NCI-H2107 treated with DMSO at 0.1 percent for 48 hours (cell line): ENCODE data around the gene RBM7.

Source experiments
- DNase-seq: peaks from one replicate; lab custom pipeline; 2025; ENCODE audit not compliant: unreplicated experiment; lab: John Stamatoyannopoulos, UW

RBM7 gene, protein sequence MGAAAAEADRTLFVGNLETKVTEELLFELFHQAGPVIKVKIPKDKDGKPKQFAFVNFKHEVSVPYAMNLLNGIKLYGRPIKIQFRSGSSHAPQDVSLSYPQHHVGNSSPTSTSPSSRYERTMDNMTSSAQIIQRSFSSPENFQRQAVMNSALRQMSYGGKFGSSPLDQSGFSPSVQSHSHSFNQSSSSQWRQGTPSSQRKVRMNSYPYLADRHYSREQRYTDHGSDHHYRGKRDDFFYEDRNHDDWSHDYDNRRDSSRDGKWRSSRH

DNA sequence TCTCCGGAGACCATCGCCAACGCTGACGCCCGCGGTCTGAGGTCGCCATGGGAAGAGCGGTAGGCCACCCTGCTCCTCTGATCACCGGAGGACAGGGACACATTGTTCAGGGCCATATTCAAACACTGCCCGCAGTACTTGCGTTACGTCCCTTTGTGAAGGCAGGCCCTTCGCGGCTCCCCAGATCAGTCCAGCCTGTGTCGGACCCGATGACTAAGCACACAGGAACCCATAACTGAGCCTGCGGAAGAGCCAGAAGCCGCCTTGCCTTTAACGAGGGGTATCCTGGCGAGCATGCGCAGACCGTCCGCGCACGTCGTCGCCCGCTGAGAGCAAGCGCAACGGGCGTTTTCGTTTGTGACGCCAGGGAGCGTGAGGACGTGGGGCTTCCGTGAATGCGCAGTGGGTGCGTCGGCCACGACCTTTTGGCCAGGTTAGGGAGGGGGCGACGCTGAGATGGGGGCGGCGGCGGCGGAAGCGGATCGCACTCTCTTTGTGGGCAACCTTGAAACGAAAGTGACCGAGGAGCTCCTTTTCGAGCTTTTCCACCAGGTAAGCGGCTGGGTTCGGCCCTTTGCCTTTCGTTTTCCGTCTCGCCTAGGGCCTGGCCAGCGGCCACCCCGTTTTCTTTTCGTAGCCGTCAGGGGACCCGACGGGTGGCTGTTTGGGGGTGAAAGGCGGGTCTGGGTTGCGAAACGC, at the start of gene RBM7, which contains the start of gene C11orf71:
RBM7 (plus strand) TSS at position 451 of the 699 bp plus-strand sequence; CDS start at position 457, 6 bp downstream.
C11orf71 (minus strand) TSS at position 296 of the 699 bp plus-strand sequence; CDS start at position 116, 180 bp downstream.
- peak; percentile 85 for DNase-seq

DNA sequence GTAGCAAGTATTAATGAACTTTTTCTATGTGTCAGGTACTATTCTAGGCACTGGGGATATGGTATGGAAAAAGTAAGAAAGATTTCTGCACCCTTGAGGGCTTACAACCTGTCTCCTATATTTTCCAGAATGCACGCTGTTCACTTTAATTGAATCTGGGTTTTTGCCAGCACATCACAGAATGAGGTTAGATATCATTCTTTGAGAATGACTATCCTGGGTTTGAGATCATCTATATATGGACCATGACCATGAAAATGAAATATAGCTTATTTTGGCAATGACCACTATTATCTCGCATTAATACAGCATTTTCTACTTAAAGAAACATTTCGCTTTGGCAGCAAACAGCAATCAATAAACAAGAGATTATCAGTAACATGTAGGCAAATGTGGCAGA, 47.0 kb upstream of the RBM7 start:
- no peak for DNase-seq

DNA sequence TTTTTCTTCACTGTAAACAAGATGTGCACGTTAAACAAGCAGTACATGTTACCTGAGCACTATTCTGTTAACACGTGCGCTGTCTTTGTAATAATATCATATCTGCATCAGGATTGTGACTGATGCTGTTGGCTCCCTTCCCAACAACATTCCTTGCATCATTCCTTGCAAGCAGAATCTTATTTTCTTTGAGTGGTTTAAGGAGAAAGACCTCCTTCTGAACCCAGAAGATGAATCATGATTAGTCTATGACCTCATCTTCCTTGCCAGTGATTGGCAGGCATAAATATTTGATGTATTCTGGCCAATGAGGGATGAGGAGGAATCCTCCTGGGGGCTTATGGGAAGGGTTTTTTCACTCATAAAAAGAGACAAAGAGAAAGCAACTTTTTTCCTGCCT, 46.4 kb upstream of the RBM7 start:
- no peak for DNase-seq

DNA sequence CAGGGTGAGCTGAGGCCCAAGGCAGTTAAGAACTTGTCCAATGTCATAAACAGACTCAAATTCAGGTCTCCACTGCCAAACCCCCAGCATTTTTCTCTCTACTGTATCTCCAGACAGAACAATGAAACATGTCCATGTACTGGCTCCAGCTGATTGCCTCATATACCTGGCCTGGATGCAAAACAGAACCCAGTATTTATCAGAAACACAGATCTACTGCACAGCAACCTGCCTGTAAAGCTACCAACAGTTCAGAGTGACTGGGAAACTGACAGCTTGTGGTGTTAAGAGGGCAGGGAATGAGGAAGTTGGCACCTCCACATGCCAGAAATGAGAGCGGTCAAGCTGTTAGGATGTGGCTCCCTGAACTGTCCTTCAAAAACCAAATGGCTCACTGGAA, 41.8 kb upstream of the RBM7 start:
- no peak for DNase-seq

DNA sequence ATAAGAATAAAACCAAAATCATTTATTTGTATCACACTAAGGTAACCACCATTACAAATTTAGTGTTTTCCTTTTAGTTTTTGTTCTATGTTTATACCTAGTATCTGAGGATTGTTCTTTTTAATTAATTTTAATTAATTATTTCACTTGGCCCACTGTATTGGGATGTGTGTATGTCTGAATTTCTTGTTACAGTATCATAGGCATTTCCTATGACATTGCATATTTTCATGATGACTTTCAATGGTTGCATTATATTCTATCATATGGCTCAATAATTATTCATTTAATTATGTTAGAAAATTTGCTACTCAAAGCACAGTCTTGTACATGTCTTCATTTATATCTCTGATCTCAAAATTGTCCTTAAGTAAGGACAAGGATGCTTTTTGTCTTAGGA, 41.1 kb upstream of the RBM7 start:
- no peak for DNase-seq

DNA sequence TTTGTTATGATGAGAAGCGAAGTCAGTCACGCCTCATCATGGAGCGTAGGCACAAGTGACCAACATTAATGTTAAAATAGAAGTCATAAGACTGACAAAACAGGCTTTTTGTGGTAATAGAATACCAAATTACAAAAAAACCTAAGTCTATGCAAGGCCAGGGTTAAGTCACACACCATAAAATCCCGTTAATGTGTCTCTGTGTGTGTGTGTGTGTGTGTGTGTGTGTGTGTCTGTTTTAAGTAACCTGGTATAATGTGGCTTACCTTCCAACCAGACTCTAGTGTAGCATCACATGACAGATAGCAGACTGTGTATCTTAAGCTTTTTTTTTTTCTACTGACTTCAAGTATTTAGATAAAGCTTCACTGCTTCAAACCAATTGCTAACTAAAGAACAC, 38.1 kb upstream of the RBM7 start:
- no peak for DNase-seq

DNA sequence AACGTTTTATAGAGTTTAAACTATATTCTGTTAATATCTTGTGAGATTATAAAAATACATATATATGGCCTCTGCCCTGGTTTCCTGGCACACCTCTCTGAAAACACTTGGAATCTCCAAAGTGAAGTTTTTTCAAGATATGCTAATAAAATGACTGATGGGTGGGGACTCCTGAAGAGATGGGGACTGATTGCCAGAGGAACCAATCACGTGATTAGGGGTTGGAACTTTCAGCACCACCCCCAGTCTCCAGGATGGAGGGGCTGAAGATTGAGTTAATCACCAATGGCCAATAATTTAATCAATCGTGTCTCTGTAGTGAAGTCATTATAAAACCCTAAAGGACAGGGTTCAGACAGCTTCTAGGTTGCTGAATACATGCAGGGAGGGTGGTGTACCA, 37.5 kb upstream of the RBM7 start:
- DNase-seq, result no peak

DNA sequence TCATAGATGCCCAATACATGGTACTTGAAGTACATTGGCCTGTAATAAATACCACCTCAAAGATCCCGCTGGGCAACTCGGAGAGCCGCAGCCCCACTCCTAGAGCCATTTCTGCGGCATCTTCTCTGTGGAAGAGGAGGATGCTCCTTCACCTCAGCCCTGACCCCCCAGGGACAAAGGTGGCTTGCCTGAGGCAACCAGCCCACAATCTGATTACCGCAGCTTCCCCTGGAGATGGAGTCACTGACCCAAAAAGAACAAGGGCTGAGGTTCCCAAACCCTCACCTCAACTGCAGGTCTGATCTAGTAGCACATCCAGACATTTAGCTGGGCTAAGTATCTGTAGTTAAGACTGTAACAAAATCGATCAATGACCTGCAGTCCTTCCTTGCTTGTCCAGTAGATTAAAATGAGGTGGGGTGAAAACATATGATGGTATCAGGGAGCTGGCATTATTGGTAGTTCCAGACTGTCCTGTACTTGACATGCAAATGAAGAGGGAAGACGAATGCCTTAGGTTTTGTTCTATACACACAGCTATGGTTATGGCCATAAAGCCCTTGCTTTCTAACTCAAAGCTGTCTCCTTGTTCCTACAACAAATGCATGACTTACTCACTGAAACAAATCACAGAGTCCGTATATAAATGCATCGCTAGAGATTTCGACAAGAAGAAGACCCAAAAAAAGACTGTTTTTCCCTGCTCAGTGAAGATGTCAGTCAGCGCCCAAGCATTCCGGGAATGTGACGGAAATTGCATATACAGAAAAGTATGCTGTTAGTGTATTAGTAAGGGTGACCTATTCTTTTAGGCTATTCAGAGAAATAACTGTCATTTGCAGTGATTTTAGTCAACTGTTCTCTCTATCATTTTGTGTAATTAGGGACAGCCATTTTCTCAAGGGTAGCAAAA, 33.9 kb upstream of the RBM7 start:
- no peak for DNase-seq

DNA sequence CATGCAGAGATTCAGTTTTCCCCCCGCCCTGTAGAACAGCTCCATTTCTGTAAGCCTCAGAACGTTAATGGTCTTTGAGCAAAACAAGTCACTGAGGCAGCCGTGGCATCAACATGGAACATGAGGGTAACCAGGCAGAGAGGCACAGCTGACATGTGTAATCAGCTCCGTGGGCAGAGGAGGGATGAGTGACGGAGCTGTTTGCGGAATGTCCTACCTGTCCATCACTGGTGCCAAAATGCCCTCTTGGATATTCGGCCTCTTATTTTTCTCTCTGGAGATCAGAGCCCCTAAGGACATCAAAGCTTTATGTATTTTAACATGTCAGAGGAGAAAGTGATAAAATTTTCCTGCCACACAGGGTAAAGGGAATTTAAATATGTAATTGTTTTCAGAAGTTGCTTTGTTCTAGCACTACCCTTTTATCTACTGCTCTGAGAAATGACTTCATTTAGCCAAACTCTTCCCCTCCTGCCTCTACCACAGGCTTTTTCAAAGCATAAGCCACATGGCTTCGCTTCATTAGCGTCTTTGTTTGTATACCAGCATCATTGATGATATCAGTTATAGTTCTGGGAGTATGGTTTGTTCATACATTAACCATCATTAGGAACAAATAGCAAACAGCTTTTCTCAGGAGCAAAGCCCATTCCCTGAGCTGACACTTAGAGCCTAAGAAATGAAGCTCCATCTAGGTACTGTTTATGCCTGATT, 33.1 kb upstream of the RBM7 start:
- DNase-seq, result no peak

DNA sequence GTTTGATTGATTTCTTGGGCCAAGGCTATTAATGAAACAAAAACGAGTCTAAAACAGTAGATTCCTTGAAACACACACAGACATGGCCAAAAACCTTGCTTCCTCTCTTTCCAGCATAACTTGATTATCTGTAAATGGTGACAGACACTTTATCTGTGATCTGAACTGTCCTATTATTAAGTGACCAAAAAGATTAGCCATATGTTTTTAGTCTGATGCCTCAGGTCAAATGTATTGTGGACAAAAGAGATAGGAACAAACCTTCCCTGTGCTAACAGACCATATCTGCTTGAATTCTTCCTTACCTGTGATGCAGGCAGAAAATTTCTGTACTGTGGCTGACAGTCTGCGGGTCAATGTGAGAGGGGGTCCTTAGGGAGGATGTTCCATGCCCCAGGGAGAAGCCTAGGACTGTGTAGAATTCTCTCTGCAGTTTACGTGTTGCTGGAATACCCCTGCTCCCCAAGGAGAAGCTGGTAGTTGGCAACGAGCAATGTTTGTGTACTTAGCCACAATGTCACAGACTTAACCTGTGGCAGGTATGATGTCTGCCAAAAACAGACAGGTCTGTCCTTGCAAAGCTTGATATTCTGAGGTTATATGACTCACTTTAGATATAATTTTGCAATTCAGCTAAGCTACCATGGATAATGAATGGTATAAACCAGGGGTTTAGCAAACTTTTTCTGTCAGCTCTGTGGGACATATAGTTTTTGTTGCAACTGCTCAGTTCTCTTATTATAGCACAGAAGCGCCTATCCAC, 31.4 kb upstream of the RBM7 start:
- no peak for DNase-seq

DNA sequence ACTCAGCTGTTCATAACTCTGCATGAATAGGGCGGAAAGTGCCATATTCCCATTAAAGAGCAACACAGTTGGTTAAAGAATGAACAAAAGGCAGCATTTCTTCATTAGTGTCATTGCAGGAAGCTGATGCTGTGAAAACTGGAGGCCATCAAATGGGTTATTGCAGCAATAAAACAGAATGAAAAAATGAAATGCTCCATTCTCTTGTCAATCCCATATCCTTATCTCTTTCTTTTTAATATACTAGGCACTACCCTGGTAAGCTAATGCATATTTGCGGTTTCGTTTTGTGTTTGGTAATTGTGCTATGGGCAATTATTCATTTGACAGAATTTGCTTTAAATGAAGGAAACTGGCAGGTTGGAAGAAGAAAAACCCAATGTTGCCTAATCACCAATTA, 25.4 kb upstream of the RBM7 start:
- DNase-seq, result no peak

DNA sequence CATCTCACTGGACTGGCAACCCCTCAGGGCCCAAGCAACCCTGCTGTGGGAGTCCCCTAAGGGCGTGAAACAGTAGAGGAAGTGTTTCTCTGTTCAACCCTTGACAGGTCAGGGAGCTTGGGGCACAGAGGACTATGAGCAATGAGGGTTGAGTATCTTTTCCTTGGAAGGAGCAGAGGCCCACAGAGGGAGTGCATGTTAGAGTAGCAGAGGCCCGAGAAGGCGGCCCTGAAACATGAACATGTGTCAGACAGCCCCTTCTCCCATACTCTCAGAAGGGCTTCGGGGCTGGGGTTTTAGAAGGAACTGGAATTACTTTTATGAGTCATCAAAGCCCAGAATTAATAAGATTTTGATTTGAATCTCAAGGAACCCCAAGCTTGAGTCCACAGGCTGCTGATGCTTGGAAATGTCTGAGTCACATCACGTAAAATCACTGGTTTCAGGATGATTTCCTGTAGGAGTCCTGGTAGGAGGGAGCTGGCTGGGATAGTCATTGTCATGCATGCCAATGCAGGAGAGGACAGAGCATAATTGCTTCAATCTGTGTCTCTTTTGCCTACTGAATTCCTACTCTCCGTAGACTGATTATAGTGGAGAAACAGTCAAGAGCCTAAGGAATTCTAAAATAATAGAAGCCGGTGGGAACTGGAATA, 22.7 kb upstream of the RBM7 start:
- no peak for DNase-seq

DNA sequence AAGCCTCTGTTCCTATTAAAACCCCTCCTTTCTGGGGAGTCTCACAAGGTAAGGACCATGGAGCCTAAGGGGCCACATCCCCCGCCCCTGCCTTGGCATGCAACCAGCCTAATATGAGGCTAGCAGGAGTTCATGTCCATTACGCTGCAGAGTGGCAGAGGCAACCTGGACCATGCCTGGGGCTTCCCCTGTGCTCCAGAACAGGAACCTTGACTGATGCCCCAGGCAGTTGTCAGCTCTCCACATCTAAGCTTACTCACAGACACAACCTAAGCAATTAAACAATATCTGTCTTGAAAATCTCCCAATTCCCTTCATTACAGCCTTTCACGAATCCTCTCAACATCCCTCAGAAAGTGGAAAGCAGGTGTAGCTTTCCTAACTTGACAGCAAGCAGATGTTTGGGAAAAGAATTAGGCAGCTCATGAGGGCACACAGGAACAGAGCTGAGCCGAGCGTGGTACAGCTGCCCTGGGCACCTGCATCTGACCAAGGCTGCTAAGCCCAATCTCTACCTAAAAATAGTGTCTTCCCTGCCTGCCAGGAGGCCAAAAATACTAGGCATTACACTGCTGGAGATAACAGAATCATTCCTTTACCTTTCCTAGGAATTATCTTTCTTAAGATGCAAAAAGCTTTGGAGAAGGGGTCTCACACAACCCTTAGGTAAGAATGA, 20.9 kb upstream of the RBM7 start:
- no peak for DNase-seq

DNA sequence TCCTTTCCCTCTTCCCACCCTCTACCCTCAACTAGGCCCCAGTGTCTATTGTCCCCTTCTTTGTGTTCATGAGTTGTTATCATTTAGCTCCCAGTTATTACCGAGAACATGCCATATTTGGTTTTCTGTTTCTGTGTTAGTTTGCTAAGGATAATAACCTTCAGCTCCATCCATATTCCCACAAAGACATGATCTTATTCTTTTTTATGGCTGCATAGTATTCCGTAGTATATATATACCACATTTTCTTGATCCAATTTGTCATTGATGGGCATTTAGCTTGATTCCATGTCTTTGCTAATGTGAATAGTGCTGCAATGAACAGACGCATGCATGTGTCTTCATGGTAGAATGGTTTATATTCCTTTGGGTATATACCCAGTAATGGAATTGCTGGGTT, 18.0 kb upstream of the RBM7 start:
- no peak for DNase-seq

DNA sequence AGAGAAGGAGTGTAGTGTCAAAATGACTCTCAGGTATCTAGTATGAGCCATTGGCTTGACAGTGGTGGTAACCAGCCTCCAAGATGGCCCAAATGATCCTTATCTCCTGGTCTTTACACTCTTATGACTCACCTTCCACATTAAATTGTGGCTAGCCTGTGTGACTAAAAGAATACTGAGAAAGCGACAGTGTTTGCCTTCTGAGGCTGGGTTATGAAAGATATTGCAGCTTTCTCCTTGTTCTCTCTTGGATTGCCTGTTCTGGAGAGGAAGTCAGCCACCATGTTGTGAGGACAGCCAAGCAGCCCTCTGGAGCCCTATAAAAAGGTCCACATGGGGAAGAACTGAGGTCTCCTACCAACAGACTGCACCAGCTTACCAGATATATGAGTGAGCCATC, 16.0 kb upstream of the RBM7 start:
- DNase-seq, result no peak

DNA sequence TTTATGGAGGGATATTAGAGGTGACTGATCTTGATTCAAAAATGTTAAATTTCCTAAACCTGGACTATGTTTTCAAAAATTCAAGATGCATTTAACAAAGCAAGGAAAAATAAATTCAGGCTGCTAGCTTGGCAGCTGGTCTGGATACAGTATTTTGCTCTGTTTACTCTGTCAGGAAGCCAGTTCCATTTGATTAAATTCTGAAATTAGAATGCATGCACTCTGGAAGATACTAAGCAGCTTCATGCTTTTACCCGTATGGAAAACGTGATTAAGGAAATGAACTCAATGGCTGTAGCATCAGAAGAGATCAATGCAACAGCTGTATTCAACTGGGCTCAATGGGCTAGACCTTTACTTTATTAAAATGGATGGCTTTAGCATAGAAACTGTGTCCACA, 14.3 kb upstream of the RBM7 start:
- DNase-seq, result no peak

DNA sequence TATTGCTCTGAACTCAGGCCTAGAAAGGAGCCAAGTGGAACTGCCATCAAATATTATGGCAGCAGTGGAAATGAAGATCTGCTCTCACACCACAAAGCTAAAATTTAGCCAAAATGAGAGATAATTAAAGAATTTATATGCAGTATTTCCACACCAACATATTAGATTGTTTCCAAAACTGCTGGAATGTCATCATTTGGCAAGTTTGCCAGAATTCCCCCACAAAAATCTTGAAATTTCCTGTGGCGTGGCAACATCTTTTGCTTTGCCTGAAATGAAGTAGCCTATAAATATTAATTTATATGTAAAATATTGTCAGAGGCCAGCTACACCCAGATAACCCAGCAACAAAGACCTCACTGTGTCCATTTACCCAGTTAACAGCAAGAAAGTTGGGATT, 13.9 kb upstream of the RBM7 start:
- DNase-seq, result no peak

DNA sequence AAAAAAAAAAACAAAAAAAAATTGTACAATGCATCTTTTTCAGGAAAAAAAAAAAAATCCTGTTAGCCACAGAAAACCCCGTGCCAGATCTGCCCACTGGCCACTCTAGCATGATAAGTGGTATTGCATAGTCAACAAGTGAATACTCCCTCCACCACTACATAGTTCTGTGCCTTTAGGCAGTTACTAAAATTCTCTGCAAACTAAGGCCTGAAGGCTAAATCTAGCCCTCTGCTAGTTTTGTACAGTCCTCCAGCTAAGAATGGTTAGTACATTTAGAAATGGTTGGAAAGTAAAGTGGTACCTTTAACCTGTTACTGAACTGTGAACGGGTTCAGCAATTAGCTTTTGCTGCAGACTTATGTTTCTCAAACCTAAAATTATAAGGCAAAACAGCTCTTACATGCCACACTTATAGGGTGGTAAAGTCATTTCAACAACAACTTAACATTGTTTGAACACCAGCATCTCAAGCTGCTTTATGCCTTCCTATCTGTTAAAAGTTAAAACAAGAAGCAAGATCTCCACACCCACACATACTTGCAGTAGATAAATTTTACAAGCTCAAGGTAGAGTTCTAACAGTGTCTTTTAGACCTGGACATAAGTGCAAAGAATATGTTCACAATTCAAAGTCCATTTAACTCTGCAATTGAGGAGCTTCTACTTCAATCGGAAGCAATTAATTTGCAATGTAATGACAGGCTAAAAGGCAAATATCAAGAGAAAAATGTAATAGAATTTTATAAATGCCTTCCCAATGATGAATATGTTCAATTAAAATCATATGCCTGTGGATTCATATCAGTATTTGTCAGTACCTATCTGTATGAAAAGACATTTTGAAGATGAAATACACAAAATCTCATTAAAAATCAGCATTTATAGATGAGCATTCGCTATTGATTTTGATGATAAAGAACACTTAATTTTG, 7.5 kb upstream of the RBM7 start:
- no peak for DNase-seq
